Jurkat, Clone E6-1 (cell line): ENCODE data around the gene MX1.
A peak's percentile ranks its signal among the peaks of the same experiment; 100 is the strongest.
"Not testable (repeated sequence)": the region's sequence is repeated elsewhere in the genome, so short reads cannot be mapped to it uniquely, and the experiment has no call there.

Experiments
- DNase-seq: peaks from one replicate; pipeline ENCODE4 v3.0.0-alpha.2; 2011; ENCODE audit warnings: low read depth, low spot score
- H3K4me3 ChIP-seq: 2 replicates; pipeline ENCODE4 v1.5.1; 2011; ENCODE audit warnings: mild to moderate bottlenecking, low read length, control low read depth, moderate library complexity

Gene MX1

GRCh38 chr21:41405321-41405720 is 20.7 kb upstream of the MX1 start:
- no peak overlapping the region for H3K4me3 ChIP-seq
- DNase-seq, result no peak

GRCh38 chr21:41406340-41406739 is 19.7 kb upstream of the MX1 start:
- no peak overlapping the region for H3K4me3 ChIP-seq
- DNase-seq, result no peak

- no peak for DNase-seq
- no peak overlapping the region for H3K4me3 ChIP-seq
Observed at GRCh38 chr21:41407541-41408460, 18.2 kb upstream of the MX1 start.

GRCh38 chr21:41410361-41410760 is 15.7 kb upstream of the MX1 start:
- no peak for DNase-seq
- H3K4me3 ChIP-seq, result no peak overlapping the region

GRCh38 chr21:41410767-41411448 is 15.1 kb upstream of the MX1 start:
- H3K4me3 ChIP-seq, result no peak overlapping the region
- DNase-seq, result no peak

- H3K4me3 ChIP-seq, result no peak overlapping the region
- peak; percentile 29 for DNase-seq
Observed at GRCh38 chr21:41411449-41412089, 14.5 kb upstream of the MX1 start.

- not testable (repeated sequence) for H3K4me3 ChIP-seq, DNase-seq
Observed at GRCh38 chr21:41417505-41417904, 8.5 kb upstream of the MX1 start.

- no peak overlapping the region for H3K4me3 ChIP-seq
- DNase-seq, result no peak
Observed at GRCh38 chr21:41418393-41418792, 7.6 kb upstream of the MX1 start.

GRCh38 chr21:41418956-41419680 is 6.9 kb upstream of the MX1 start:
- no peak for DNase-seq

GRCh38 chr21:41419921-41420862 is 5.8 kb upstream of the MX1 start:
- peak overlapping the region; percentile 22 for H3K4me3 ChIP-seq
- DNase-seq, result no peak

More at GRCh38 chr21:41418956-41419680, 6.9 kb upstream of the MX1 start:
- H3K4me3 ChIP-seq, result no peak overlapping the region

- DNase-seq, H3K4me3 ChIP-seq: not testable (repeated sequence)
Observed at GRCh38 chr21:41420998-41421397, 5.0 kb upstream of the MX1 start.

- H3K4me3 ChIP-seq, result no peak overlapping the region
- DNase-seq, result no peak
Observed at GRCh38 chr21:41422546-41423304, 3.3 kb upstream of the MX1 start.

- H3K4me3 ChIP-seq, result not testable (repeated sequence)
Observed at GRCh38 chr21:41423305-41423636, 2.8 kb upstream of the MX1 start.

GRCh38 chr21:41425588-41425953 is 468 bp upstream of the MX1 start:
- no peak overlapping the region for H3K4me3 ChIP-seq
- DNase-seq, result no peak

More at GRCh38 chr21:41423305-41423636, 2.8 kb upstream of the MX1 start:
- not testable (repeated sequence) for DNase-seq

GRCh38 chr21:41426676-41427404 is 801 bp downstream of the MX1 start:
- DNase-seq, result no peak
- no peak overlapping the region for H3K4me3 ChIP-seq

GRCh38 chr21:41427556-41427955 is 1.5 kb downstream of the MX1 start:
- no peak overlapping the region for H3K4me3 ChIP-seq
- DNase-seq, result no peak

GRCh38 chr21:41428311-41428710 is 2.3 kb downstream of the MX1 start:
- no peak overlapping the region for H3K4me3 ChIP-seq
- no peak for DNase-seq
